ENCODE measurements around the gene HSPA1L.

DNA sequence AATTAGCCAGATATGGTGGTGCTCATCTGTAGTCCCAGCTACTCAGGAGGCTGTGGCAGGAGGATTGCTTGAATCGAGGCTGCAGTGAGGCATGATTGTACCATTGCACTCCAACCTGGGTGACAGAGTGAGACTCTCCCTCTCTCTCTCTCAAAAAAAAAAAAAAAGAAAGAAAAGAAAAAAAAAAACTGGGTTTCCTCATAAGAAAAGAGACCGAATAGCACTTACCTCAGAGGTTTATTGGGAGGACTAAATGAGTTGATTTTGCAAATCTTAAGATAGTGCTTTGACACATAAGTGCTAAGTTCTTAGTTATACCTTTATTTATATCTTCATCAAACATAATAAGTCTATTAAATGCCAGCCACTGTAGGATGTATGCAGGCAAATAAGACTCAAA lies 44.2 kb downstream of the HSPA1L start:
- TF ChIP-seq, protein P1, sequence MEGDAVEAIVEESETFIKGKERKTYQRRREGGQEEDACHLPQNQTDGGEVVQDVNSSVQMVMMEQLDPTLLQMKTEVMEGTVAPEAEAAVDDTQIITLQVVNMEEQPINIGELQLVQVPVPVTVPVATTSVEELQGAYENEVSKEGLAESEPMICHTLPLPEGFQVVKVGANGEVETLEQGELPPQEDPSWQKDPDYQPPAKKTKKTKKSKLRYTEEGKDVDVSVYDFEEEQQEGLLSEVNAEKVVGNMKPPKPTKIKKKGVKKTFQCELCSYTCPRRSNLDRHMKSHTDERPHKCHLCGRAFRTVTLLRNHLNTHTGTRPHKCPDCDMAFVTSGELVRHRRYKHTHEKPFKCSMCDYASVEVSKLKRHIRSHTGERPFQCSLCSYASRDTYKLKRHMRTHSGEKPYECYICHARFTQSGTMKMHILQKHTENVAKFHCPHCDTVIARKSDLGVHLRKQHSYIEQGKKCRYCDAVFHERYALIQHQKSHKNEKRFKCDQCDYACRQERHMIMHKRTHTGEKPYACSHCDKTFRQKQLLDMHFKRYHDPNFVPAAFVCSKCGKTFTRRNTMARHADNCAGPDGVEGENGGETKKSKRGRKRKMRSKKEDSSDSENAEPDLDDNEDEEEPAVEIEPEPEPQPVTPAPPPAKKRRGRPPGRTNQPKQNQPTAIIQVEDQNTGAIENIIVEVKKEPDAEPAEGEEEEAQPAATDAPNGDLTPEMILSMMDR (IDR thresholded peaks at IDR 0.05): no peak
- no peak for TF ChIP-seq EZH2 (IDR thresholded peaks at IDR 0.05)
